Sigmoid colon (tissue), 7 donors: ENCODE measurements around the gene HOXA5. TPM values are rescaled to one million over a fixed set of nuclear protein-coding genes. Genes with fewer than 3 reads are reported as not detected.

Source experiments
- DNase-seq: peaks from one replicate; pipeline ENCODE4 v3.0.0-alpha.2; 2019
- H3K27ac ChIP-seq, 4 donors: fragments of 200-600 bp; sonication (generic); one replicate each; pipeline ENCODE4 v1.5.1; 2016 to 2019; ENCODE audit warnings: mild to moderate bottlenecking in 1 of 4
- H3K27me3 ChIP-seq, 3 donors: fragments of 200-600 bp; sonication (generic); one replicate each; pipeline ENCODE4 v1.5.1; 2019; ENCODE audit warnings: mild to moderate bottlenecking in 1 of 3
- H3K36me3 ChIP-seq, 4 donors: fragments of 200-600 bp; sonication (generic); one replicate each; pipeline ENCODE4 v1.5.1; 2016 to 2019
- H3K4me1 ChIP-seq, 4 donors: fragments of 200-600 bp; sonication (generic); one replicate each; pipeline ENCODE4 v1.5.1; 2017 to 2019
- H3K4me3 ChIP-seq, 4 donors: fragments of 200-600 bp; sonication (generic); one replicate each; pipeline ENCODE4 v1.5.1; 2017 to 2019; ENCODE audit warnings: mild to moderate bottlenecking in 2 of 4, moderate library complexity in 1 of 4
- H3K9me3 ChIP-seq, 4 donors: fragments of 200-600 bp in 3 of 4; sonication (generic) in 3 of 4; one replicate each; pipeline versions ENCODE4 v1.5.1 to v1.6.1; 2013 to 2019
- EP300 ChIP-seq, 4 donors: sonication (generic); formaldehyde crosslinking; IDR thresholded peaks; one replicate each; pipeline ENCODE4 v1.6.1; 2017; ENCODE audit warnings: antibody characterized with exemption in 4 of 4
- POLR2A ChIP-seq, 2 donors: fragments of 450-650 bp; IDR thresholded peaks; one replicate each; pipeline ENCODE4 v1.6.1; 2016; ENCODE audit warnings: antibody characterized with exemption in 2 of 2, mild to moderate bottlenecking in 2 of 2, moderate library complexity in 2 of 2
- POLR2AphosphoS5 ChIP-seq, 4 donors: sonication (generic); formaldehyde crosslinking; IDR thresholded peaks; one replicate each; pipeline ENCODE4 v1.6.1; 2017; ENCODE audit warnings: antibody characterized with exemption in 4 of 4
- WGBS, 2 donors: extraction: QIAGEN DNeasy Blood & Tissue Kit; methylation state at CpG; one replicate each; pipeline ENCODE4 v1.1.7; 2013; 5-methylcytosine and 5-hydroxymethylcytosine counted together
- intact Hi-C: fragments of 100-400 bp; cut with DNase I; formaldehyde crosslinking; loops from one replicate; pipeline ENCODE4 v1.15.1; 2023
- polyA plus RNA-seq, 3 donors: library from polyadenylated mRNA; stranded (reverse); fragments of 200-250 nt; gene quantifications; one replicate each; pipeline ENCODE4 v1.2.3, GENCODE V29; 2013
- total RNA-seq, 4 donors: library from RNA; depleted of rRNA; stranded (reverse); fragments of >200 nt; gene quantifications; one replicate each; pipeline ENCODE4 v1.1.0, GENCODE V29; 2016
- TF ChIP-seq, protein P1 (sequence below), 4 experiments: fragments of 450-650 bp in 3 of 4; fragments of 200-600 bp in 1 of 4; IDR thresholded peaks; one replicate each; pipeline ENCODE4 v1.5.1; 2016 to 2019; ENCODE audit warnings: antibody characterized with exemption in 4 of 4, mild to moderate bottlenecking in 3 of 4, moderate library complexity in 2 of 4
- donor health status: healthy with polysubstance abuse.
- donor health status: Bipolar disorder and iron deficiency.
- donor health status: healthy.

Gene HOXA5
- total and polyA plus RNA-seq, 7 donors = 3.2 to 14.3 (median 10.2) TPM

DNA sequence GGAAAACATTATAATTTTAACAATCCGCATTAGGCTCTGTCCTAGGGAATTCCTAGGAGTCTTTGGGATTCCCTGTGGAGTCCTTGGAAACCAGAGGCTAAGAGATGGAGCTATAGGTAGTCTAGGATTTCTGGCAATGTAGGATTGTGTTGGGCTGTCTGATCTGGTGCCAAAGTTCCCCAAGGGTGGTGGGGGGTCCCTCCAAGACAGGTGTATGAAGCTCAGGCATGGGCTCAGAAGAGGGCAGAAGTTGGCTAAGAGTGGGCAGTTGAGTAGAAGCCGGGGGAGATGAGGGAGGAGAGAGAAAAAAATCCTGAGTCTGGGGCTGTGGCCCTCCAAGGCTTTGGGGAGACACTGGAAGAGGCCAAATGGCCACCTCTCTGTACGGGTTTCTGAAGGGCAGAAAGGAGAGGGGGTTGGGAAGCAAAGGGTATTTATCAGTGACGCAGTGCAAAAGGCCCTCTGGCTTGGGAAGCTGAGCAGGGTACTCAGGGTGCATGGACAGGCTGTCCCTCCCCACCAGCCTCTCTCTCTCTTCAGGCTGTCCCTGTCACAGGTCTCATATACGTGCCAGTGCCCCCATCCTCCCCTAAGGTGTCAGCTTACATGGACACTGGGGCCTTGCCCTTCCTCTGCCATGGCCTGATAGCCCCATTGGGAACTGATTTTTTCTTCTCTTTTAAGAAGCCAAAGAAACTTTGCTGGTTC, 3.2 kb upstream of the HOXA5 start:
- no peaks in the 10 kb centered on the region for H3K9me3 ChIP-seq
- intact Hi-C loops = no loop called here
- peak; percentile 70 for DNase-seq
- H3K36me3 ChIP-seq = peaks cover 15 to 27% (median 17%) of the 10 kb centered on the region in 4 donors
- peaks cover 0 to 61% (median 43%) of the 10 kb centered on the region in 4 donors for H3K4me1 ChIP-seq
- H3K27ac ChIP-seq = peak overlapping the region in 3 of 4 donors; percentile 91 to 96 (median 95)
- TF ChIP-seq POLR2AphosphoS5 (IDR thresholded peaks at IDR 0.05) (no peak), POLR2A (IDR thresholded peaks at IDR 0.05) (no peak), EP300 (IDR thresholded peaks at IDR 0.05) (no peak)
- TF ChIP-seq, protein P1, sequence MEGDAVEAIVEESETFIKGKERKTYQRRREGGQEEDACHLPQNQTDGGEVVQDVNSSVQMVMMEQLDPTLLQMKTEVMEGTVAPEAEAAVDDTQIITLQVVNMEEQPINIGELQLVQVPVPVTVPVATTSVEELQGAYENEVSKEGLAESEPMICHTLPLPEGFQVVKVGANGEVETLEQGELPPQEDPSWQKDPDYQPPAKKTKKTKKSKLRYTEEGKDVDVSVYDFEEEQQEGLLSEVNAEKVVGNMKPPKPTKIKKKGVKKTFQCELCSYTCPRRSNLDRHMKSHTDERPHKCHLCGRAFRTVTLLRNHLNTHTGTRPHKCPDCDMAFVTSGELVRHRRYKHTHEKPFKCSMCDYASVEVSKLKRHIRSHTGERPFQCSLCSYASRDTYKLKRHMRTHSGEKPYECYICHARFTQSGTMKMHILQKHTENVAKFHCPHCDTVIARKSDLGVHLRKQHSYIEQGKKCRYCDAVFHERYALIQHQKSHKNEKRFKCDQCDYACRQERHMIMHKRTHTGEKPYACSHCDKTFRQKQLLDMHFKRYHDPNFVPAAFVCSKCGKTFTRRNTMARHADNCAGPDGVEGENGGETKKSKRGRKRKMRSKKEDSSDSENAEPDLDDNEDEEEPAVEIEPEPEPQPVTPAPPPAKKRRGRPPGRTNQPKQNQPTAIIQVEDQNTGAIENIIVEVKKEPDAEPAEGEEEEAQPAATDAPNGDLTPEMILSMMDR (IDR thresholded peaks at IDR 0.05) = no peak
- H3K4me3 ChIP-seq = peak overlapping the region in 2 of 4 donors; percentile 64 to 67
- 24 to 61% methylated on average over 5 of the region's 5 CpGs for WGBS, 2 donors
- H3K27me3 ChIP-seq = no peaks in the 10 kb centered on the region

DNA sequence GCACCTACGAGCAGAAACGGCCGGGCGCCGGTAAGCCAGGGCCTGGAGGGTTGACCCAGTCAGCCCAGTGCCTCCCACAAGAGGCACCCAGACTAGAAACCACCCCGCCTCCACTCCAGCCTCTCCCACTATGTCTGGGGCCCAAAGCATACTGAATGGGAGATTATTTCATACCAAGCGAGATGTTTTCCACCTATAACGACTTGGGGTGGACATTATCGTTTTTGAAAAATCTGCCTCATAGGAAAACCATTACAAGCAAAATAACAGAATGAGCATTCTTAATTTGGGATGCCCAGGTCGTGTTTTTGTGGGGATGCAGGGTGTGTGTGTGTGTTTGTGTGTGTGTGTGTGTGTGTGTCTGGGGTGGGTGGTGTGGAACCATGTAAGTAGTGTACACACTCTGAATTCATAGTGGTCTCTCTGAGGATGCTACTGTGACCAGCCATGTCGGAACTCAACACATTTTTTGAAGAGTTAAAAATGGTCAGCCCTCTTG, 2.5 kb upstream of the HOXA5 start:
- peaks cover 15 to 34% (median 17%) of the 10 kb centered on the region in 4 donors for H3K36me3 ChIP-seq
- peaks cover 0 to 56% (median 43%) of the 10 kb centered on the region in 4 donors for H3K4me1 ChIP-seq
- H3K9me3 ChIP-seq = no peaks in the 10 kb centered on the region
- DNase-seq = no peak
- H3K27me3 ChIP-seq = no peaks in the 10 kb centered on the region
- TF ChIP-seq EP300 (IDR thresholded peaks at IDR 0.05) (no peak), POLR2A (IDR thresholded peaks at IDR 0.05) (no peak), POLR2AphosphoS5 (IDR thresholded peaks at IDR 0.05) (no peak)
- TF ChIP-seq, protein P1 (IDR thresholded peaks at IDR 0.05) = no peak
- intact Hi-C loops = no loop called here
- WGBS, 2 donors = 13 to 68% methylated on average over 11 of the region's 11 CpGs
- no peak overlapping the region for H3K4me3 ChIP-seq
- peak overlapping the region in 3 of 4 donors; percentile 91 to 96 (median 95) for H3K27ac ChIP-seq

DNA sequence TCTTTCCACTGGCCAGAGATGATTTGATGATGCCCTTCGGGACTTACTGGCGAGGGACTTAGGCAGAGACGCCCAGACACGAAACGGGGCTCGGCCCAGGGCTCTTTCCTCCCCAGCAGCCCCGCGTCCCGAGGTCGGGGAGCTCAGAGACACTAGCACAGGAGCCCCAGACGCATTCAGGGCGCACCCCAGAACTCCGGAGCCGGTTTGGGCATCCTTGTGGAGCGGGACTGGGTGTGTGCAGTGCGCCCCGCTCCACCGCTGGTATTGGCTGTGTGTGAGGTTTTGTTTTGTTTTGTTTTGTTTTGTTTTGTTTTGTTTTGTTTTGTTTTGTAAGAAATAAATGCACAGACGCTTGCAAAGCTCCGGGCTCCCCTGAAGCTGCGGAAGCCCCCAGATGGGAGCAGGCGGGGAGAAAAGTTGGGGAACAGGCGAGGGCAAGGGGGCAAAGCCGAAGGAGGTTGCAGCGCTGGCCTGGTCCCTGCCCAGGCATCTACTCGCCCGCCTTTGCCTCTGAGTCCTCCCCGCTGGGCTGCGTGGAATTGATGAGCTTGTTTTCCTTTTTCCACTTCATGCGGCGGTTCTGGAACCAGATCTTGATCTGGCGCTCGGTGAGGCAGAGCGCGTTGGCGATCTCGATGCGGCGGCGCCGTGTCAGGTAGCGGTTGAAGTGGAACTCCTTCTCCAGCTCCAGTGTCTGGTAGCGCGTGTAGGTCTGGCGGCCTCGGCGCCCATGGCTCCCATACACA, 1.9 kb upstream of the HOXA5 start:
- no peaks in the 10 kb centered on the region for H3K27me3 ChIP-seq
- 14 to 62% methylated on average over 47 of the region's 47 CpGs for WGBS, 2 donors
- H3K4me1 ChIP-seq = peaks cover 0 to 55% (median 42%) of the 10 kb centered on the region in 4 donors
- TF ChIP-seq POLR2AphosphoS5 (IDR thresholded peaks at IDR 0.05) (no peak), POLR2A (IDR thresholded peaks at IDR 0.05) (no peak), EP300 (IDR thresholded peaks at IDR 0.05) (no peak)
- TF ChIP-seq, protein P1 (IDR thresholded peaks at IDR 0.05) = no peak
- H3K4me3 ChIP-seq = no peak overlapping the region
- no peaks in the 10 kb centered on the region for H3K9me3 ChIP-seq
- peak overlapping the region in 3 of 4 donors; percentile 52 to 93 (median 91) for H3K27ac ChIP-seq
- DNase-seq = peak; percentile 67
- intact Hi-C loops = no loop called here
- peaks cover 15 to 35% (median 17%) of the 10 kb centered on the region in 4 donors for H3K36me3 ChIP-seq

GRCh38 chr7:27144781-27145164, 1.3 kb upstream of the HOXA5 start:
- TF ChIP-seq POLR2A (IDR thresholded peaks at IDR 0.05) (no peak), EP300 (IDR thresholded peaks at IDR 0.05) (no peak), POLR2AphosphoS5 (IDR thresholded peaks at IDR 0.05) (no peak)
- TF ChIP-seq, protein P1 (IDR thresholded peaks at IDR 0.05) = no peak
- 8 to 50% methylated on average over 31 of the region's 31 CpGs for WGBS, 2 donors
- Histone ChIP-seq H3K36me3 (peaks cover 15 to 36% (median 17%) of the 10 kb centered on the region in 4 donors), H3K27ac (peak overlapping the region in 3 of 4 donors; percentile 52 to 93 (median 91)), H3K9me3 (no peaks in the 10 kb centered on the region), H3K4me1 (peaks cover 0 to 49% (median 39%) of the 10 kb centered on the region in 4 donors), H3K27me3 (no peaks in the 10 kb centered on the region), H3K4me3 (peak overlapping the region in 1 of 4 donors; percentile 60)
- intact Hi-C loops = no loop called here
- peak; percentile 65 for DNase-seq
